GM12878 (cell line): ENCODE results near the gene UCKL1. TPM values are rescaled to one million over a fixed set of nuclear protein-coding genes. Genes with fewer than 3 reads are reported as not detected.

Experiments
- ATAC-seq: fragments of 200-7000 bp; cut with Tn5 transposase; 3 replicates; pipeline ENCODE4 v1.9.1; 2020; ENCODE audit warnings: mild to moderate bottlenecking, moderate library complexity
- BruUV-seq: library from RNA; stranded (reverse); fragments of 400-500 nt; replicated peaks from 2 replicates; lab custom pipeline; 2021; lab: Mats Ljungman, UMichigan
- CTCF ChIA-PET: fragments of 300-600 bp; sonication (Branson Sonifier 250); formaldehyde crosslinking; extraction: SDS; loops from one replicate; lab custom pipeline; 2021; ENCODE audit warnings: inconsistent platforms; lab: Yijun Ruan, JAX
- POLR2A ChIA-PET: fragments of 350-600 bp; formaldehyde crosslinking; extraction: SDS; loops from one replicate; lab custom pipeline; 2021; ENCODE audit warnings: inconsistent platforms; lab: Charles Lee
- RAD21 ChIA-PET: fragments of 300-600 bp; sonication (Branson Sonifier 250); formaldehyde crosslinking; loops from one replicate; lab custom pipeline; 2023; ENCODE audit warnings: antibody characterized with exemption; ENCODE audit not compliant: unreplicated experiment; lab: Charles Lee
- SMC1A ChIA-PET: fragments of 300-600 bp; sonication (Branson Sonifier 250); formaldehyde crosslinking; loops from one replicate; lab custom pipeline; 2023; ENCODE audit not compliant: unreplicated experiment, uncharacterized antibody; lab: Charles Lee
- DNase-seq: peaks from one replicate; pipeline ENCODE4 v3.0.0-alpha.2; 2011; ENCODE audit warnings: low read depth, low spot score
- FAIRE-seq: peaks from 3 replicates; lab custom pipeline; 2011; peaks lifted over from hg19 to GRCh38; lab: Jason Lieb, UNC
- H2AFZ ChIP-seq: 2 replicates; pipeline ENCODE4 v1.6.0; 2011; ENCODE audit warnings: low read depth, low read length, control low read depth; ENCODE audit not compliant: control insufficient read depth
- H3K27ac ChIP-seq: 2 replicates; pipeline ENCODE4 v1.5.1; 2011; ENCODE audit warnings: control low read depth; ENCODE audit not compliant: control insufficient read depth, insufficient read depth
- H3K27me3 ChIP-seq, 2 experiments: replicated peaks in 1 of 2; 2 replicates each; pipeline versions ENCODE4 v1.6.0 to v1.6.1; 2011; ENCODE audit warnings: low read length in 1 of 2; ENCODE audit not compliant: control insufficient read depth in 2 of 2, insufficient read depth in 2 of 2
- H3K36me3 ChIP-seq, 2 experiments: 2 replicates each; pipeline ENCODE4 v1.5.1; 2011; ENCODE audit warnings: low read length in 1 of 2; ENCODE audit not compliant: control insufficient read depth in 2 of 2, insufficient read depth in 2 of 2
- H3K4me1 ChIP-seq: 2 replicates; pipeline ENCODE4 v1.6.1; 2011; ENCODE audit warnings: mild to moderate bottlenecking, low read length, moderate library complexity, mixed read lengths; ENCODE audit not compliant: control insufficient read depth, insufficient read depth
- H3K4me2 ChIP-seq: 2 replicates; pipeline ENCODE4 v1.6.0; 2011; ENCODE audit warnings: control low read depth; ENCODE audit not compliant: control insufficient read depth, insufficient read depth
- H3K4me3 ChIP-seq: fragments of 200-600 bp; sonication (generic); 2 replicates; pipeline ENCODE4 v1.5.1; 2016
- H3K79me2 ChIP-seq: 2 replicates; pipeline ENCODE4 v1.6.0; 2011; ENCODE audit warnings: low read length; ENCODE audit not compliant: control insufficient read depth, insufficient read depth
- H3K9ac ChIP-seq: 2 replicates; pipeline ENCODE4 v1.8.0; 2011; ENCODE audit warnings: low read length, control low read depth, mixed read lengths; ENCODE audit not compliant: control insufficient read depth, insufficient read depth
- H3K9me3 ChIP-seq: replicated peaks from 3 replicates; pipeline ENCODE4 v1.5.1; 2011; ENCODE audit warnings: mild to moderate bottlenecking, low read length; ENCODE audit not compliant: control insufficient read depth, insufficient read depth
- H4K20me1 ChIP-seq: 2 replicates; pipeline ENCODE4 v1.6.0; 2011; ENCODE audit not compliant: control insufficient read depth, insufficient read depth
- EP300 ChIP-seq, 2 experiments: fragments of 150-350 bp in 1 of 2; IDR thresholded peaks; 2 replicates each; pipeline ENCODE4 v1.6.1; 2011 to 2012; ENCODE audit warnings: low read depth in 2 of 2, low read length in 2 of 2, borderline replicate concordance in 1 of 2, improper control_type of control experiment in 1 of 2, inconsistent platforms in 1 of 2; ENCODE audit not compliant: control insufficient read depth in 1 of 2
- ESRRA ChIP-seq: IDR thresholded peaks from 2 replicates; pipeline ENCODE4 v1.6.1; 2012; ENCODE audit warnings: mild to moderate bottlenecking, low read length, improper control_type of control experiment
- KLF5 ChIP-seq: fragments of 450-650 bp; IDR thresholded peaks from 2 replicates; pipeline ENCODE4 v1.6.1; 2014; ENCODE audit warnings: mild to moderate bottlenecking; ENCODE audit not compliant: partially characterized antibody
- SMAD1 ChIP-seq: fragments of 450-650 bp; IDR thresholded peaks from 2 replicates; pipeline ENCODE4 v1.6.1; 2018; ENCODE audit warnings: mild to moderate bottlenecking, low read depth; ENCODE audit not compliant: partially characterized antibody
- WRNIP1 ChIP-seq: IDR thresholded peaks from 2 replicates; pipeline ENCODE4 v1.6.1; 2011; ENCODE audit warnings: low read depth, low read length, improper control_type of control experiment, borderline replicate concordance
- YY1 ChIP-seq: IDR thresholded peaks from 2 replicates; pipeline ENCODE4 v1.6.1; 2011; ENCODE audit warnings: low read depth, mild to moderate bottlenecking, low read length
- ZBED1 ChIP-seq: IDR thresholded peaks from 2 replicates; pipeline ENCODE4 v1.6.1; 2016; ENCODE audit warnings: borderline replicate concordance
- WGBS: methylation state at CpG from one replicate; pipeline ENCODE4 v1.1.6; 2016; ENCODE audit warnings: low lambda C conversion rate; ENCODE audit not compliant: insufficient replicate concordance, insufficient coverage; ENCODE audit errors: missing lambda C conversion rate; 5-methylcytosine and 5-hydroxymethylcytosine counted together
- in situ Hi-C: fragments of 300-500 bp; cut with MboI; formaldehyde crosslinking; loops from 9 replicates; pipeline ENCODE4 v1.14.3; 2018; ENCODE audit warnings: mixed read lengths
- intact Hi-C: fragments of 100-400 bp; cut with micrococcal nuclease; formaldehyde crosslinking; loops from one replicate; pipeline ENCODE4 v1.14.2; 2022; ENCODE audit not compliant: unreplicated experiment
- polyA plus RNA-seq, 11 experiments: library from polyadenylated mRNA; depleted of rRNA in 4 of 11; unstranded in 6 of 11; stranded (reverse) in 5 of 11; fragments of >200 nt; fragmentation: Nextera tagmentation in 4 of 11; fragmentation: Illumina TruSeq in 1 of 11; extraction: Ambion mirVana in 4 of 11; extraction: Trizol in 1 of 11; gene quantifications; 1 replicate in 1 of 11; 2 replicates in 10 of 11; pipeline versions ENCODE4 v1.2.1 to v1.2.3, GENCODE V29; 2011 to 2016; ENCODE audit warnings: inconsistent platforms in 2 of 11, missing spikeins in 2 of 11, low read depth in 1 of 11
- total RNA-seq, 4 experiments: library from RNA; depleted of rRNA in 3 of 4; stranded (reverse); fragments of >200 nt in 3 of 4; fragmentation: Illumina TruSeq in 1 of 4; extraction: Trizol in 1 of 4; gene quantifications; 2 replicates each; pipeline versions ENCODE4 v1.2.1 to v1.2.3, GENCODE V29; 2013 to 2021
- TF ChIP-seq, protein P1 (sequence below): IDR thresholded peaks from 2 replicates; pipeline ENCODE4 v1.6.1; 2011; ENCODE audit warnings: borderline replicate concordance, low read depth, mild to moderate bottlenecking, moderate library complexity, mixed read lengths, low read length; ENCODE audit not compliant: insufficient read depth; ENCODE audit errors: extremely low read length

Gene UCKL1
- total and polyA plus RNA-seq, 10 of the 15 experiments (the other 5 are each of a cell fraction or from before 2014, with no cell fraction given), result 2.4 to 36.3 (median 24.8) TPM

DNA sequence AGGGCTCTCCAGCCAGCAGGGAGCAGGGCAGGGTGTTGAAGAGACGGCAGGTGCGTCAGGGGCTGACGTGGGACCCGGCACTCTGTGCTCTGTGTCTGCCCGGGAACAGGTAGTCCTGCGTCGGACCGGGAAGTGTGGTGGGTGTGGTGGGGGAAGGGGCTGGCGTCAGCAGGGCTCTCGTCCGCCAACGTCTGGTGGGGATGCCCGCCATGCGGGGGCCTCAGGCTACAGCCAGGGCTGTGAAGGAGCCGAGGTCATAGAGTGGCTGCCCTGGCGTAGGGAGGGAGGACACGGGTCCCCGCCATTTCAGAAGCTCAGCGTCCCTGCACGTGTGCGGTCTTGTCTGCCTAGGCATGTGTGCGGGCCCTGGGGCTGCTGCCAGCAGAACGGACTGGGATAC, 36.0 kb downstream of the UCKL1 start:
- H2AFZ ChIP-seq, result no peak overlapping the region
- ChIA-PET CTCF (no interaction called here), RAD21 (no interaction called here), SMC1A (no interaction called here), POLR2A (no interaction called here)
- H3K4me1 ChIP-seq, result peaks cover 3% of the 10 kb centered on the region
- H3K9ac ChIP-seq, result no peak overlapping the region
- TF ChIP-seq KLF5 (no peak), SMAD1 (no peak), EP300 (IDR thresholded peaks at IDR 0.05; ENCODE audit: borderline replicate concordance in 1 of 2, control insufficient read depth in 1 of 2, low read depth in 2 of 2, low read length in 2 of 2) (no peak), WRNIP1 (no peak), ESRRA (no peak), ZBED1 (no peak), YY1 (no peak)
- TF ChIP-seq, protein P1, sequence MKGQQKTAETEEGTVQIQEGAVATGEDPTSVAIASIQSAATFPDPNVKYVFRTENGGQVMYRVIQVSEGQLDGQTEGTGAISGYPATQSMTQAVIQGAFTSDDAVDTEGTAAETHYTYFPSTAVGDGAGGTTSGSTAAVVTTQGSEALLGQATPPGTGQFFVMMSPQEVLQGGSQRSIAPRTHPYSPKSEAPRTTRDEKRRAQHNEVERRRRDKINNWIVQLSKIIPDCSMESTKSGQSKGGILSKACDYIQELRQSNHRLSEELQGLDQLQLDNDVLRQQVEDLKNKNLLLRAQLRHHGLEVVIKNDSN, result no peak
- no peak overlapping the region for H3K27ac ChIP-seq
- 96% methylated on average over 23 of the region's 23 CpGs for WGBS
- H3K27me3 ChIP-seq, result no peaks in the 10 kb centered on the region
- peaks cover 8% of the 10 kb centered on the region for H3K79me2 ChIP-seq
- intact Hi-C loops, result no loop called here
- H3K4me3 ChIP-seq, result no peak overlapping the region
- peaks cover 4 to 12% of the 10 kb centered on the region in 2 experiments; a peak in 3 of 4 replicates for H3K36me3 ChIP-seq
- no peak for ATAC-seq
- no peaks in the 10 kb centered on the region for H4K20me1 ChIP-seq
- BruUV-seq, result no TSS peak
- no peak for FAIRE-seq
- no peak overlapping the region for H3K4me2 ChIP-seq
- H3K9me3 ChIP-seq, result no peaks in the 10 kb centered on the region; the same call in 1 of the 3 replicates
- in situ Hi-C loops, result no loop called here
- no peak for DNase-seq
